HepG2 (cell line): ENCODE results near the gene NEU1. TPM values are rescaled to one million over a fixed set of nuclear protein-coding genes. Genes with fewer than 3 reads are reported as not detected.

Experiments used
- AKAP8 ChIP-seq: sonication (generic); formaldehyde crosslinking; IDR thresholded peaks from 2 replicates; pipeline ENCODE4 v1.5.1; 2020; ENCODE audit warnings: mild to moderate bottlenecking, missing genetic modification reagents
- HMGA1 ChIP-seq: sonication (generic); formaldehyde crosslinking; conservative IDR thresholded peaks from 2 replicates; pipeline ENCODE4 v1.4.0; 2020; ENCODE audit warnings: missing genetic modification reagents
- KDM4B ChIP-seq: sonication (generic); formaldehyde crosslinking; IDR thresholded peaks from 2 replicates; pipeline ENCODE4 v1.4.0; 2020; ENCODE audit warnings: missing genetic modification reagents
- KIAA2018 ChIP-seq: sonication (generic); formaldehyde crosslinking; IDR thresholded peaks from 2 replicates; pipeline ENCODE4 v1.5.0; 2020; ENCODE audit warnings: mild to moderate bottlenecking, missing genetic modification reagents, borderline replicate concordance
- MIER3 ChIP-seq: IDR thresholded peaks from 2 replicates; pipeline ENCODE4 v1.6.1; 2016; ENCODE audit warnings: missing compliant biosample characterization, borderline replicate concordance
- SMARCE1 ChIP-seq: fragments of 450-650 bp; IDR thresholded peaks from 2 replicates; pipeline ENCODE4 v1.6.1; 2017; ENCODE audit warnings: borderline replicate concordance
- TCF12 ChIP-seq, 2 experiments: fragments of 450-650 bp in 1 of 2; sonication (generic) in 1 of 2; formaldehyde crosslinking in 1 of 2; IDR thresholded peaks; 2 replicates each; pipeline versions ENCODE4 v1.6.1 to v1.8.0; 2017 to 2022; ENCODE audit warnings: antibody characterized with exemption in 1 of 2, mild to moderate bottlenecking in 1 of 2, missing genetic modification reagents in 1 of 2, moderate library complexity in 1 of 2
- ZNF331 ChIP-seq: sonication (generic); formaldehyde crosslinking; IDR thresholded peaks from 2 replicates; pipeline ENCODE4 v1.4.0; 2020; ENCODE audit warnings: missing genetic modification reagents
- ZNF343 ChIP-seq: sonication (generic); formaldehyde crosslinking; IDR thresholded peaks from 2 replicates; pipeline ENCODE4 v1.4.0; 2020; ENCODE audit warnings: mild to moderate bottlenecking, missing genetic modification reagents
- ZNF670 ChIP-seq: sonication (generic); formaldehyde crosslinking; IDR thresholded peaks from 2 replicates; pipeline ENCODE4 v1.8.0; 2022; ENCODE audit warnings: mild to moderate bottlenecking, missing genetic modification reagents, borderline replicate concordance
- ZNF790 ChIP-seq: sonication (generic); formaldehyde crosslinking; IDR thresholded peaks from 2 replicates; pipeline ENCODE4 v1.8.0; 2022; ENCODE audit warnings: missing genetic modification reagents, mild to moderate bottlenecking, borderline replicate concordance
- ZNF800 ChIP-seq: sonication (generic); formaldehyde crosslinking; IDR thresholded peaks from 2 replicates; pipeline ENCODE4 v1.4.0; 2020; ENCODE audit warnings: missing genetic modification reagents
- polyA plus RNA-seq, 8 experiments: library from polyadenylated mRNA; depleted of rRNA in 3 of 8; stranded (reverse) in 7 of 8; unstranded in 1 of 8; fragments of >200 nt; fragmentation: Illumina TruSeq in 4 of 8; extraction: Trizol in 4 of 8; gene quantifications; 2 replicates each; pipeline versions ENCODE4 v1.2.1 to v1.2.3, GENCODE V29; 2011 to 2016; ENCODE audit warnings: low read depth in 4 of 8, missing spikeins in 1 of 8, mixed read lengths in 1 of 8; ENCODE audit not compliant: insufficient read depth in 1 of 8
- total RNA-seq, 5 experiments: library from RNA; depleted of rRNA; stranded (reverse); fragments of >200 nt; fragmentation: Illumina TruSeq; extraction: Trizol; gene quantifications; 2 replicates each; pipeline ENCODE4 v1.2.3, GENCODE V29; 2016; ENCODE audit warnings: low read depth in 1 of 5
- TF ChIP-seq, protein P1 (sequence below): sonication (generic); formaldehyde crosslinking; IDR thresholded peaks from 2 replicates; pipeline ENCODE4 v1.4.0; 2020; ENCODE audit warnings: missing genetic modification reagents, borderline replicate concordance
- TF ChIP-seq, protein P2 (sequence below): sonication (generic); formaldehyde crosslinking; IDR thresholded peaks from 2 replicates; pipeline ENCODE4 v1.4.0; 2020; ENCODE audit warnings: mild to moderate bottlenecking, low read depth, missing genetic modification reagents

The NEU1 gene
- total and polyA plus RNA-seq, 2 of the 13 experiments (the other 11 are each of a cell fraction or from before 2014, with no cell fraction given): 215 to 297 TPM

GRCh38 chr6:31862344-31863235 is at the start of gene NEU1 (continued):
- TF ChIP-seq ZNF800 (CRISPR knock-in tag) (peak; percentile 75), KDM4B (peak; percentile 95), TCF12 (IDR thresholded peaks at IDR 0.05) (no peak), TCF12 (CRISPR knock-in tag; IDR thresholded peaks at IDR 0.05) (peak; percentile 4; the same call in 1 of the 2 replicates), SMARCE1 (no peak), ZNF331 (CRISPR knock-in tag) (peak; percentile 90), HMGA1 (CRISPR knock-in tag) (no peak), ZNF790 (CRISPR knock-in tag) (no peak; the same call in 1 of the 2 replicates), KIAA2018 (CRISPR knock-in tag) (0 out of 2 replicates have a peak, but pooled peaks have one; percentile 69), ZNF670 (CRISPR knock-in tag) (peak; percentile 88; the same call in 1 of the 2 replicates), MIER3 (CRISPR knock-in tag) (peak; percentile 82; the same call in 1 of the 2 replicates), ZNF343 (CRISPR knock-in tag) (no peak), AKAP8 (peak; percentile 90)
- TF ChIP-seq, protein P1, sequence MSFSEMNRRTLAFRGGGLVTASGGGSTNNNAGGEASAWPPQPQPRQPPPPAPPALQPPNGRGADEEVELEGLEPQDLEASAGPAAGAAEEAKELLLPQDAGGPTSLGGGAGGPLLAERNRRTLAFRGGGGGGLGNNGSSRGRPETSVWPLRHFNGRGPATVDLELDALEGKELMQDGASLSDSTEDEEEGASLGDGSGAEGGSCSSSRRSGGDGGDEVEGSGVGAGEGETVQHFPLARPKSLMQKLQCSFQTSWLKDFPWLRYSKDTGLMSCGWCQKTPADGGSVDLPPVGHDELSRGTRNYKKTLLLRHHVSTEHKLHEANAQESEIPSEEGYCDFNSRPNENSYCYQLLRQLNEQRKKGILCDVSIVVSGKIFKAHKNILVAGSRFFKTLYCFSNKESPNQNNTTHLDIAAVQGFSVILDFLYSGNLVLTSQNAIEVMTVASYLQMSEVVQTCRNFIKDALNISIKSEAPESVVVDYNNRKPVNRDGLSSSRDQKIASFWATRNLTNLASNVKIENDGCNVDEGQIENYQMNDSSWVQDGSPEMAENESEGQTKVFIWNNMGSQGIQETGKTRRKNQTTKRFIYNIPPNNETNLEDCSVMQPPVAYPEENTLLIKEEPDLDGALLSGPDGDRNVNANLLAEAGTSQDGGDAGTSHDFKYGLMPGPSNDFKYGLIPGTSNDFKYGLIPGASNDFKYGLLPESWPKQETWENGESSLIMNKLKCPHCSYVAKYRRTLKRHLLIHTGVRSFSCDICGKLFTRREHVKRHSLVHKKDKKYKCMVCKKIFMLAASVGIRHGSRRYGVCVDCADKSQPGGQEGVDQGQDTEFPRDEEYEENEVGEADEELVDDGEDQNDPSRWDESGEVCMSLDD (CRISPR knock-in tag): no peak; the same call in 1 of the 2 replicates
- TF ChIP-seq, protein P2, sequence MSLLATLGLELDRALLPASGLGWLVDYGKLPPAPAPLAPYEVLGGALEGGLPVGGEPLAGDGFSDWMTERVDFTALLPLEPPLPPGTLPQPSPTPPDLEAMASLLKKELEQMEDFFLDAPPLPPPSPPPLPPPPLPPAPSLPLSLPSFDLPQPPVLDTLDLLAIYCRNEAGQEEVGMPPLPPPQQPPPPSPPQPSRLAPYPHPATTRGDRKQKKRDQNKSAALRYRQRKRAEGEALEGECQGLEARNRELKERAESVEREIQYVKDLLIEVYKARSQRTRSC (CRISPR knock-in tag): no peak
